ENCODE data around the gene TEX264.

The TEX264 gene

DNA sequence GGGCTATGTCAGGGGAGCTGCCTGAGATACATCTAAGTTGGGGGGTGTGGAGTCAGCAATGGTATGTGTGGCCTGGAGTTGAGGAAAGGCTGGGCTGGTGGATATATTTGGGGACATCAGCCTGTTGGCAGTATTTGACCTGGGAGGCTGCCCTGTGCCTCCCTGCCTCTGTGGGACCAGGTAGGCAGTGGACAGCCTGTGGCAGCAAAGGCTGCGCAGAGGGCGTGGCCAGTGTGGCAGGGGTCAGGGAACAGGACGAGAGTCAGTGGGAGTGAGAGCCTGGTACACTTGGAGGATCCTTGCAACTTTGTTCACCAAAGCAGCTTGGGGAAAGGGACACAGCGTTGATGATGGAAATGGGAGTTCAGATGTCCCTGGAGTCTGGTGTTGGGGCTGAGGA lies 15.0 kb downstream of the TEX264 start:
- TF ChIP-seq, protein P1, sequence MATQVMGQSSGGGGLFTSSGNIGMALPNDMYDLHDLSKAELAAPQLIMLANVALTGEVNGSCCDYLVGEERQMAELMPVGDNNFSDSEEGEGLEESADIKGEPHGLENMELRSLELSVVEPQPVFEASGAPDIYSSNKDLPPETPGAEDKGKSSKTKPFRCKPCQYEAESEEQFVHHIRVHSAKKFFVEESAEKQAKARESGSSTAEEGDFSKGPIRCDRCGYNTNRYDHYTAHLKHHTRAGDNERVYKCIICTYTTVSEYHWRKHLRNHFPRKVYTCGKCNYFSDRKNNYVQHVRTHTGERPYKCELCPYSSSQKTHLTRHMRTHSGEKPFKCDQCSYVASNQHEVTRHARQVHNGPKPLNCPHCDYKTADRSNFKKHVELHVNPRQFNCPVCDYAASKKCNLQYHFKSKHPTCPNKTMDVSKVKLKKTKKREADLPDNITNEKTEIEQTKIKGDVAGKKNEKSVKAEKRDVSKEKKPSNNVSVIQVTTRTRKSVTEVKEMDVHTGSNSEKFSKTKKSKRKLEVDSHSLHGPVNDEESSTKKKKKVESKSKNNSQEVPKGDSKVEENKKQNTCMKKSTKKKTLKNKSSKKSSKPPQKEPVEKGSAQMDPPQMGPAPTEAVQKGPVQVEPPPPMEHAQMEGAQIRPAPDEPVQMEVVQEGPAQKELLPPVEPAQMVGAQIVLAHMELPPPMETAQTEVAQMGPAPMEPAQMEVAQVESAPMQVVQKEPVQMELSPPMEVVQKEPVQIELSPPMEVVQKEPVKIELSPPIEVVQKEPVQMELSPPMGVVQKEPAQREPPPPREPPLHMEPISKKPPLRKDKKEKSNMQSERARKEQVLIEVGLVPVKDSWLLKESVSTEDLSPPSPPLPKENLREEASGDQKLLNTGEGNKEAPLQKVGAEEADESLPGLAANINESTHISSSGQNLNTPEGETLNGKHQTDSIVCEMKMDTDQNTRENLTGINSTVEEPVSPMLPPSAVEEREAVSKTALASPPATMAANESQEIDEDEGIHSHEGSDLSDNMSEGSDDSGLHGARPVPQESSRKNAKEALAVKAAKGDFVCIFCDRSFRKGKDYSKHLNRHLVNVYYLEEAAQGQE (IDR thresholded peaks at IDR 0.05; ENCODE audit: insufficient read depth in 1 of 2, low read depth in 2 of 2, low read length in 2 of 2), result no peak
- TF ChIP-seq TAF1 (IDR thresholded peaks at IDR 0.05; ENCODE audit: borderline replicate concordance, insufficient read depth, low read length), result no peak
- TF ChIP-seq POLR2AphosphoS5 (IDR thresholded peaks at IDR 0.05; ENCODE audit: low read depth, low read length), result no peak
- no peak for TF ChIP-seq SIN3A (IDR thresholded peaks at IDR 0.05; ENCODE audit: borderline replicate concordance, insufficient read depth, low read length)
- no peak for TF ChIP-seq FOXP2 (optimal IDR thresholded peaks at IDR 0.05; ENCODE audit: borderline replicate concordance, extremely low read depth, extremely low read length, insufficient read depth)

DNA sequence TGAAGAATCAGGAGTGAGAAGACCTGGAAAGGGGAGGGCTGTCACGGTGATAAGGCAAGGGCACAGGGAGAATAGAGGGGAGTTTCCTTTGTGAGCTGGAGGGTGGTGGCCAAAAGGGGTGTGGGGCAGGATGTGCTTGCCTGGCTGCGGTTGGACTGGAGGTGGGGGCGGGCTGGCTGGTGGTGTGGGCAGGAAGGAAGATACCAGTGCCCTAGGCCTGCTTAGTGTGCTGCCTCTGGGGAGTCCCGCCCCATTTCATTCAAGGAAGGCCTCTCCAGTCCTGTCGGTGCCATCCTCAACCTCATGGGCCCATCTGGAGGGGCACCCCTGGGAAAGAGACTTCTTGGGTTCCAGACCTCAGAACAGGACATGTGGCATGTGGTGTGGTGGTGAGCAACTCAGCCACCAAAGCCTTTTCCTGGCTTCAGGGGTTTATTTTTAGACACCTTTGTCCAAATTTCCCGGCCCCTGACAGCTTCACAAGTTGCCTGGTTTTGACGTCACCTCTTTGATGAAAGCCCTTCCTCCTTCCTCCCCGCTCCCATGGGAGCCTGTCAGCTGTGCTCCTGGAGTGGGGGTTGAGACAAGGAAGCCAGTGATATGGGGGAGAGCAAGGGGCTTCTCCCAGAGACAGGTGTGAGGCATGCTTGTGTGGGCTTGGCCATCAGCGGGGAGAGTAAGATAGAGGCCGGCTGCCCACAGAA lies 15.6 kb downstream of the TEX264 start:
- TF ChIP-seq, protein P1 (IDR thresholded peaks at IDR 0.05; ENCODE audit: insufficient read depth in 1 of 2, low read depth in 2 of 2, low read length in 2 of 2), result no peak
- TF ChIP-seq POLR2AphosphoS5 (IDR thresholded peaks at IDR 0.05; ENCODE audit: low read depth, low read length), result no peak
- no peak for TF ChIP-seq TAF1 (IDR thresholded peaks at IDR 0.05; ENCODE audit: borderline replicate concordance, insufficient read depth, low read length)
- no peak for TF ChIP-seq SIN3A (IDR thresholded peaks at IDR 0.05; ENCODE audit: borderline replicate concordance, insufficient read depth, low read length)
- TF ChIP-seq FOXP2 (optimal IDR thresholded peaks at IDR 0.05; ENCODE audit: borderline replicate concordance, extremely low read depth, extremely low read length, insufficient read depth), result no peak

DNA sequence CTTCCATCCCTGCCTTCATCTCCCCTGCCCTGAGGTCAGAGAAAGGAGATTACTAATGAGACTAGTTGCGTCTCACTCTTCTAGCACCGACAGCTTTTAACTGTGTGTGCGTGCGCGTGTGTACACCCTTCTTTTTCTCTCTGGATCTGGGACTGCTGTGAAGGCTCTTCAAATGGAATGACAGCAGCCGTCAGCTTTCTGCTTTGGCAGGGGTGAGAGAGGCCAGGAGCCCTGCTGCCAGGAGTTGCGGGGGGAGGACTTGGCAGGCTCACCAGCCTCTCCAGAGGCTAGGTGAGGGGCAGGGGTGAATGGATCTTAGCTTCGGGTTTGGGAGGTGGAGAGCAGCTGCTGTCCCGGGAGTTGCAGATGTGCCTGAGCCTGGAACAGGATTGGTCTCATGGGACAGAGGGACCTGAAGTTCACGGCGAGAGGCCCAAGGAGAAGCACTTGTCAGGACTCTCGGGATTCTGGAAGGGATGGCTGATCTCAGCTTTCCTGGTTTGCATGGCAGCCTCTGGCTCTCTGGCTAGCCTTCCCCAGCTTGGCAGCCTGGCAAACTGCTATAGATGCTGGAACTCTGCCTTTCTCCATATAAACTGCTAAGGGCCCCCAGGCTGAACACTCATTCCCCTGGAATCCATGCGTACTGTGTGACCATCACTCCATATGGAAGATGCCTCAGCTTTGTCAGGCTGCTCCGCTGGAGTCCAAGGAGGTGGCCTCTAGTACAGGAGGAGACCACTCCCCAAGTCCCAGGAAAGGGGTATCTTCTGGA lies 16.6 kb downstream of the TEX264 start:
- TF ChIP-seq POLR2AphosphoS5 (IDR thresholded peaks at IDR 0.05; ENCODE audit: low read depth, low read length) (no peak), FOXP2 (optimal IDR thresholded peaks at IDR 0.05; ENCODE audit: borderline replicate concordance, extremely low read depth, extremely low read length, insufficient read depth) (no peak), TAF1 (IDR thresholded peaks at IDR 0.05; ENCODE audit: borderline replicate concordance, insufficient read depth, low read length) (no peak), SIN3A (IDR thresholded peaks at IDR 0.05; ENCODE audit: borderline replicate concordance, insufficient read depth, low read length) (no peak)
- TF ChIP-seq, protein P1 (IDR thresholded peaks at IDR 0.05; ENCODE audit: insufficient read depth in 1 of 2, low read depth in 2 of 2, low read length in 2 of 2), result no peak

DNA sequence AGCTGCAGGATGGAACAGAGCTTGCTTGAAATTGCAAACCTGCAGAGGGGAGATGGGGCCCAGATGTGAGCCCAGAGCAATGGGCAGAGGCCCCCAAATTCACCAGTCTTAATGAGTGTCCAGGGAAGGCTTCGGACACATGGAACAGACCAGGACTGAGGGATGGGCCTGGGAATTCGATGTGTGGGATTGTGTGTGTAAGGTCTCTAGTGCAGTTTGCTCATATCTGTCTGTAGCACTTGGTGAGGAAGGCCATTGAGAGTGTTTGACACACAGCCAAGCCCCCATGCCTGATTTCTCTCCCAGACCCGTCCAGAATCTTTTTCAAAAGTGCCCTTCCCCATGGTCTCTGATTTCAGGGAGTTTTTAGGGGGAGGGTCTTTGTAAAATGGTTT lies 17.2 kb downstream of the TEX264 start:
- TF ChIP-seq, protein P1 (IDR thresholded peaks at IDR 0.05; ENCODE audit: insufficient read depth in 1 of 2, low read depth in 2 of 2, low read length in 2 of 2), result no peak
- TF ChIP-seq POLR2AphosphoS5 (IDR thresholded peaks at IDR 0.05; ENCODE audit: low read depth, low read length) (no peak), FOXP2 (optimal IDR thresholded peaks at IDR 0.05; ENCODE audit: borderline replicate concordance, extremely low read depth, extremely low read length, insufficient read depth) (no peak), SIN3A (IDR thresholded peaks at IDR 0.05; ENCODE audit: borderline replicate concordance, insufficient read depth, low read length) (no peak)
